Measurements from ENCODE around the gene MYO1E.

MYO1E gene

GRCh38 chr15:59252137-59252536, 120.5 kb downstream of the MYO1E start:
- no peak for DNase-seq (ENCODE audit: extremely low spot score)
- POLR2A ChIA-PET = no interaction called here
- TF ChIP-seq, protein P1, sequence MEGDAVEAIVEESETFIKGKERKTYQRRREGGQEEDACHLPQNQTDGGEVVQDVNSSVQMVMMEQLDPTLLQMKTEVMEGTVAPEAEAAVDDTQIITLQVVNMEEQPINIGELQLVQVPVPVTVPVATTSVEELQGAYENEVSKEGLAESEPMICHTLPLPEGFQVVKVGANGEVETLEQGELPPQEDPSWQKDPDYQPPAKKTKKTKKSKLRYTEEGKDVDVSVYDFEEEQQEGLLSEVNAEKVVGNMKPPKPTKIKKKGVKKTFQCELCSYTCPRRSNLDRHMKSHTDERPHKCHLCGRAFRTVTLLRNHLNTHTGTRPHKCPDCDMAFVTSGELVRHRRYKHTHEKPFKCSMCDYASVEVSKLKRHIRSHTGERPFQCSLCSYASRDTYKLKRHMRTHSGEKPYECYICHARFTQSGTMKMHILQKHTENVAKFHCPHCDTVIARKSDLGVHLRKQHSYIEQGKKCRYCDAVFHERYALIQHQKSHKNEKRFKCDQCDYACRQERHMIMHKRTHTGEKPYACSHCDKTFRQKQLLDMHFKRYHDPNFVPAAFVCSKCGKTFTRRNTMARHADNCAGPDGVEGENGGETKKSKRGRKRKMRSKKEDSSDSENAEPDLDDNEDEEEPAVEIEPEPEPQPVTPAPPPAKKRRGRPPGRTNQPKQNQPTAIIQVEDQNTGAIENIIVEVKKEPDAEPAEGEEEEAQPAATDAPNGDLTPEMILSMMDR (IDR thresholded peaks at IDR 0.05; ENCODE audit: control extremely low read depth, extremely low read depth, low read depth, missing control alignments) = no peak
- CTCF ChIA-PET = no interaction called here

DNA sequence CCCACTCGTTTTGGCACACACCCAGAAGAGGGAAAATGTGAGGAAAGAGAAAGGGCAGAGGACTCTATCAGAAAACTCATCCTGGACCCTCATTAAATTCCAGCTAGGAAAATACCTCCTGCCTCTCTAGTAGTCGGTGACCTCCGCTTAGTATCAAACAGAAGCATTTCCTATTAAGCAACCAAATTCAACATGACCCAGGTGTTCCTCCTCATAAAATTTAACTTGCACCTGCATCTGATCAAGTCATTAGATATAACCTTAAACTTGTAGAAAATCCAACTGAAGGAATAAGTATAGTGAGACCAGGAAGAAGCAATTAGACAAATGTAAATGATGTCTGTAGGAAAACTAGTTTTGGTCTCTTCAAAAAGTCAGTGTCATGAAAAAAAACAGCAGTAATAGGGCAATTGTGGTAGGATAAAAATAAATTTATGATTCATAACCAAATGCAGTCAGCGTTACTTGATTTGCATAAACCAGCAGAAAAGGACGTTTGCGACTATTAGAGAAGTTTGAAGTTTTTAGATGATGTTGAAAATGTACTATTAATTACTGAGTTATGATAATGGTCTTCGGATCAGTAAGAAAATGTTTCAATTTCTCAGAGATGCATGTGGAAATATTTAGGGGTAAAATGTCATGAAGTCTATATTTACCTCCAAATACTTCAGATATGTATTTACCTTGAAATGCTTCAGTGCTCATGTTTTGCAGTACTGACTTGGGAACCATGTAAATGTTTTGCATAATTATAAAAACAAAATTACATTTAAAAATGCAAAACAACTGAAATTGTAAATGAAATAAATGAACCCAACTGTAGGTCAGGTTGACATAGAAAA, 121.4 kb downstream of the MYO1E start:
- ChIA-PET POLR2A (no interaction called here), CTCF (no interaction called here)
- TF ChIP-seq, protein P1 (IDR thresholded peaks at IDR 0.05; ENCODE audit: control extremely low read depth, extremely low read depth, low read depth, missing control alignments) = no peak
- DNase-seq (ENCODE audit: extremely low spot score) = peak; percentile 51

DNA sequence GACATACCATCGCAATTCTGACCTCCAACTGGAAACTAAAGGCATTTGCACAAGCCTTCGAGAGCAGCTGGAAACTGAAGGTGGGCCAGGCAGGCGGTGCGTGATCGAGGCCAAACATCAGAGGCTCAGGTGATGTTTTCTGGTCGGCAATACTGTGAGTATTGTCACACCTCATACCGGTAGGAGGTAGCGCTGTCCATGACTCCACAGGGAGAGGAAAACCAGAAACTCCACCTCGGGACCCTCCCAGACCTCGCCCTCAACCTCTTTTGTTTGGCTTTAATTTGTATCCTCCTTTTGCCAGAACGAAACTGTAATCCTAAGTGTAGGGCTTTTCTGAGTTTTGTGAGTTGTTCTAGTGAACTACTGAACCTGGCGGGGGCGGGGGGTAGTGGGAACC, 122.4 kb downstream of the MYO1E start:
- ChIA-PET CTCF (no interaction called here), POLR2A (no interaction called here)
- DNase-seq (ENCODE audit: extremely low spot score) = no peak
- TF ChIP-seq, protein P1 (IDR thresholded peaks at IDR 0.05; ENCODE audit: control extremely low read depth, extremely low read depth, low read depth, missing control alignments) = no peak

GRCh38 chr15:59249816-59250215, 122.9 kb downstream of the MYO1E start:
- no peak for DNase-seq (ENCODE audit: extremely low spot score)
- TF ChIP-seq, protein P1 (IDR thresholded peaks at IDR 0.05; ENCODE audit: control extremely low read depth, extremely low read depth, low read depth, missing control alignments) = no peak
- ChIA-PET POLR2A (no interaction called here), CTCF (no interaction called here)

- TF ChIP-seq, protein P1 (IDR thresholded peaks at IDR 0.05; ENCODE audit: control extremely low read depth, extremely low read depth, low read depth, missing control alignments) = peak; percentile 54
- ChIA-PET CTCF (interaction anchor here (0.8 to 4.7 kb wide), 37 partner anchors 8 to 524 kb away, joined by 3 to 29 read pairs (median 5); partner anchors contain the start of gene MYO1E), POLR2A (no interaction called here)
- DNase-seq (ENCODE audit: extremely low spot score) = no peak
Measured at GRCh38 chr15:59247364-59247763, 125.3 kb downstream of the MYO1E start.

- ChIA-PET CTCF (interaction anchor here (1.4 to 4.7 kb wide), 11 partner anchors 10 to 248 kb away, joined by 3 to 29 read pairs (median 11); no protein-coding TSS in a partner anchor), POLR2A (no interaction called here)
- TF ChIP-seq, protein P1 (IDR thresholded peaks at IDR 0.05; ENCODE audit: control extremely low read depth, extremely low read depth, low read depth, missing control alignments) = no peak
- DNase-seq (ENCODE audit: extremely low spot score) = no peak
Measured at GRCh38 chr15:59245559-59245958, 127.1 kb downstream of the MYO1E start.
